ENCODE measurements around the gene PRPH2.

DNA sequence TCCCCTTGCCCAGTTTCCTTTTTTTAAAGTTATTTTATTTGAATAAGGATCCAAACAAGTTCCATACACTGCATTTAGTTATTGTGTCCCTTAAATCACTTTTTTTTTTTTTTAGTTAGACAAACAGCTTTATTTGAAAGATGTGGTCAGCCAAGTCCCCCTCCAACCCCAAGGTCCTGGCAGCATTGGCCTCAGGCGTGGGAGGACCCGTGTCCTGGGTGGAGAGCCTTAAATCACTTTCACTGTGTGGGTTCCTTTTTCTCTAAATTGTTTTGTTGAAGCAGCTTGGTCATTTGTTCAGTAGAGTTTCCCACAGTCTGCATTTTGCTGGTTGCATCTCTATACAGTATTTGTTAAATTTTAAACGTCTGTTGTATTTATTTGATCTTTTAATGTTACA, 28.7 kb upstream of the PRPH2 start:
- TF ChIP-seq, protein P1, sequence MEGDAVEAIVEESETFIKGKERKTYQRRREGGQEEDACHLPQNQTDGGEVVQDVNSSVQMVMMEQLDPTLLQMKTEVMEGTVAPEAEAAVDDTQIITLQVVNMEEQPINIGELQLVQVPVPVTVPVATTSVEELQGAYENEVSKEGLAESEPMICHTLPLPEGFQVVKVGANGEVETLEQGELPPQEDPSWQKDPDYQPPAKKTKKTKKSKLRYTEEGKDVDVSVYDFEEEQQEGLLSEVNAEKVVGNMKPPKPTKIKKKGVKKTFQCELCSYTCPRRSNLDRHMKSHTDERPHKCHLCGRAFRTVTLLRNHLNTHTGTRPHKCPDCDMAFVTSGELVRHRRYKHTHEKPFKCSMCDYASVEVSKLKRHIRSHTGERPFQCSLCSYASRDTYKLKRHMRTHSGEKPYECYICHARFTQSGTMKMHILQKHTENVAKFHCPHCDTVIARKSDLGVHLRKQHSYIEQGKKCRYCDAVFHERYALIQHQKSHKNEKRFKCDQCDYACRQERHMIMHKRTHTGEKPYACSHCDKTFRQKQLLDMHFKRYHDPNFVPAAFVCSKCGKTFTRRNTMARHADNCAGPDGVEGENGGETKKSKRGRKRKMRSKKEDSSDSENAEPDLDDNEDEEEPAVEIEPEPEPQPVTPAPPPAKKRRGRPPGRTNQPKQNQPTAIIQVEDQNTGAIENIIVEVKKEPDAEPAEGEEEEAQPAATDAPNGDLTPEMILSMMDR (conservative IDR thresholded peaks at IDR 0.05; ENCODE audit: low read length) = no peak
- TF ChIP-seq EZH2phosphoT487 (IDR thresholded peaks at IDR 0.05; ENCODE audit: borderline replicate concordance, low read depth, low read length) = no peak

Data from OCI-LY7 (cell line).